Stimulated activated CD8-positive, alpha-beta memory T cell treated with anti-CD3 and anti-CD28 coated beads, Interleukin-12 subunit alpha, Interleukin-12 subunit beta, amount 100 ng/mL, for 1 hour (primary cell): ENCODE measurements around the gene MRPL2.
A peak's percentile ranks its signal among the peaks of the same experiment; 100 is the strongest.
"Not testable (repeated sequence)": the region's sequence is repeated elsewhere in the genome, so short reads cannot be mapped to it uniquely, and the experiment has no call there.

Source experiments
- DNase-seq: peaks from one replicate; pipeline ENCODE4 v3.0.0-alpha.2; 2020; ENCODE audit warnings: low read depth

The MRPL2 gene

GRCh38 chr6:43052842-43053544, 6.2 kb downstream of the MRPL2 start:
- DNase-seq: no peak

GRCh38 chr6:43052225-43052841, 6.9 kb downstream of the MRPL2 start:
- DNase-seq: no peak

GRCh38 chr6:43050981-43051380, 8.3 kb downstream of the MRPL2 start:
- DNase-seq: no peak

- DNase-seq: no peak
Observed at GRCh38 chr6:43047998-43048397, 11.2 kb downstream of the MRPL2 start.

GRCh38 chr6:43045371-43045930, 13.8 kb downstream of the MRPL2 start:
- DNase-seq: no peak

DNA sequence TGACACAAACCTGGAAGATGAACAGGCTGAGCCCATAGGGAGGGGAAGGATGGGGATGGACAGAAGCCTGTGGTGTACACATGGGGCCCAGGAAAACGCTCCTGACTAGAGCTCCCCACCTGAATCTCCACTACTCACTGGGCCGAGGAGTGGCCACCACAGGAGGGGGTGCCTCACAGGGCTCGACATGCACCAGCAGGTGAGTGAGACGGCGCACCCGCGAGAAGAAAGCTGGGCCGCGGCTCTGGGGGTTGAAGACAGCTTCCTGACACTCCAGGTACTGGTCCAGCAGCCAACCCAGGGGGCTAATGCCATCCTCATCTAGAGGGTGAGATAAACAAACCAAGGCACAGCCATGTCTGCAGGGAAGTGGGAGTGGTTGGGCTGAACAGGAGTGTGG, 15.9 kb downstream of the MRPL2 start:
- DNase-seq: no peak

DNA sequence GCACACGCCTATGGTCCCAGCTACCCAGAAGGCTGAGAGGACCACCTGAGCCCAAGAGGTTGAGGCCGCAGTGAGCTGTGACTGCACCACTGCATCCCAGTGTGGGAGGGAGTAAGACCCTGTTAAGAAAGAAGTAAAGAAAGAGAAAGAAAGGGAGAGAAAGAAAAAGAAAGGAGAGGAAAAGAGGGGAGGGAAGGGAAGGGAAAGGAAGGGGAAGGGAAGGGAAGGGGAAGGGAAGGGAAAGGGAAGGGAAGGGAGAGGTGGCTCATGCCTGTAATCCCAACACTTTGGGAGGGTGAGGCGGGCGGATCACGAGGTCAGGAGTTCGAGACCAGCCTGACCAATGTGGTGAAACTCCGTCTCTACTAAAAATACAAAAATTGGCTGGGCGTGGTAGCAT, 17.8 kb downstream of the MRPL2 start:
- DNase-seq: not testable (repeated sequence)

GRCh38 chr6:43040542-43041257, 18.5 kb downstream of the MRPL2 start:
- no peak for DNase-seq

DNA sequence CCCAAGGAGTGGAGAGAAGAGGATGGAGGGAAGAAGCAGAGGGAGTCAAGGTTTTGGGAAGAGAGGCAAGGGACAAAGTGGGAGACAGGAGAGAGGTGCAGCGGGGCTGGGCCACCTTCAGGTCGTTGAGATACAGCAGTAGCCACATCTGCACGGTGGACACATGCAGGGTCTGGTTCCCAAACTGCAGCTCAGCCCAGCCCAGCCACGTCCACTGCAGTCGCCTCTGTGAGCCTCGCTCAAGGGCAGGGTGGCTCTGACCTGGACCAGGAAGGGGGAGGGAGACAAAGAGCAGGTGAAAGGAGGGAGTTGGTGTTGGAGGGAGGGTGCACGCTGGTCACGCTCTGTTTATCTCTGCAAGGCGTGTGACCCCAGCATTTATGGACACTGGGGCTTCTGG, 20.5 kb downstream of the MRPL2 start:
- DNase-seq: no peak

DNA sequence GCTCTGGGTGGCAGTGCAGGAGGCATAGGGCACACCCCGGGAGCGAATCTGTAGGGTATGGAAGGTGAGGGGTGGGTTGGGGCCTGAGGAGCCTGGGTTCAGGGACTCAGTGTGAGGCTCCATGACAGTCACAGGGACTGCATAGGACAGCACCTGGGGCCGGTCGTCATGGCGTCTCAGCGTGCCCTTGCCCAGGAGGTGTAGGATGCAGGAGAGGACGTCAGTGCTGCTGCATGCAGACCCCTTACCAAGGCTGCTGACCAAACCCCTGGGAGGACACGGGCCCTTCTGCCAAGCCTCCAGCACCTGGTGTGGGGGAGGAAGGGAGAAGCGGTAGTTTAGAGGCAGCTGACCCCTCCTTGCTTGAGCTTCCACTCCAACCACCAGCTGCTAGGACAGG, 21.5 kb downstream of the MRPL2 start:
- no peak for DNase-seq

GRCh38 chr6:43037197-43037596, 22.0 kb downstream of the MRPL2 start:
- DNase-seq: no peak

- DNase-seq: no peak
Observed at GRCh38 chr6:43036712-43037111, 22.5 kb downstream of the MRPL2 start.

GRCh38 chr6:43035495-43036194, 23.6 kb downstream of the MRPL2 start:
- DNase-seq: no peak

- DNase-seq: no peak
Observed at GRCh38 chr6:43034190-43034525, 25.1 kb downstream of the MRPL2 start.

- no peak for DNase-seq
Observed at GRCh38 chr6:43033496-43034189, 25.6 kb downstream of the MRPL2 start.

- no peak for DNase-seq
Observed at GRCh38 chr6:43032326-43032725, 26.9 kb downstream of the MRPL2 start.

- DNase-seq: no peak
Observed at GRCh38 chr6:43029120-43029519, 30.1 kb downstream of the MRPL2 start.

GRCh38 chr6:43026365-43026764, 32.9 kb downstream of the MRPL2 start:
- no peak for DNase-seq

DNA sequence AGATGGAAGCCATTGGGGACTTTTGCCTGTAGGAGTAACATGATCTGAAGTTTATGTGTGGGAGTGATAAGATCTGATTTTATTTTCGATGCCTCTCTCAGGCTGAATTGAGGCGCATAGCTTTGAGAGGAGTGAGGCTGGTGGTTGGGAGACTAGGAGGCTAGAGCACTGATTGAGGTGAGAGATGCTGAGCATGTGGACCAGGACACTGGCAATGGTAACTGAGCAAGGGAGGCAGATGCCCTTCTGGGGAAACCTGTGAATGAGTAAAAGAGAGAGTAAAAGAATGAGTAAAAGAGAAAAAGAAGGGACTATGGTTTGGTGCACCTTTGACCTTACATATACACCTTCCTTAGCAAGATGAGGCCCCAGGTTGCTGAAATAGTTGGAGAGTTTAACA, 34.8 kb downstream of the MRPL2 start:
- DNase-seq: no peak

GRCh38 chr6:43021270-43022047, 37.8 kb downstream of the MRPL2 start, which contains the start of gene RRP36:
Gene RRP36, plus strand, starts transcription at chr6:43021623. Its CDS starts 32 bp downstream, at chr6:43021655.
- peak; percentile 47 for DNase-seq

DNA sequence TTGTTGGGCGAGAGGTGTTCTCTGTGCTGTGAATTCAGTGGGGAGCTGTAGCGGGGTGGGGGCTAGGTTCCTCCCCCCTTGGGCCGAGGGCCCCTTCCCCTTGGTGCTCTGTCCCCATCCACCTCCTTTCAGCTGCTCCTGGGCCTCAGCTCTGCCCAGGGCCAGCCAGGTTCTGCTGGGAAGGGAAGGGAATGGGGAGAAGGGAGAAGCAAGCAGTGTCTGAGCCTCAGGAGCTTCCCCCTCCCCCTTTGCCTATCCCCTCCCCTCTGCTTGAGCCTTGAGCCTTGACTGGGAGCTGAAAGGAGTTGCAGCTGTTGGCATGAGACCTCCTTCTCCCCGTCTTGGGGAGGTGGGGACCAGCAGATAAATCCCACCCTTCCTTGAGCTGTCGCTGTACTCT, 38.4 kb downstream of the MRPL2 start:
- DNase-seq: no peak
